HG03064 (cell line): ENCODE data around the gene CUZD1.

Source experiments
- ATAC-seq: cut with Tn5 transposase; IDR thresholded peaks from one replicate; pipeline ENCODE4 v1.9.1; 2021; ENCODE audit warnings: low read depth; ENCODE audit not compliant: unreplicated experiment

Gene CUZD1

DNA sequence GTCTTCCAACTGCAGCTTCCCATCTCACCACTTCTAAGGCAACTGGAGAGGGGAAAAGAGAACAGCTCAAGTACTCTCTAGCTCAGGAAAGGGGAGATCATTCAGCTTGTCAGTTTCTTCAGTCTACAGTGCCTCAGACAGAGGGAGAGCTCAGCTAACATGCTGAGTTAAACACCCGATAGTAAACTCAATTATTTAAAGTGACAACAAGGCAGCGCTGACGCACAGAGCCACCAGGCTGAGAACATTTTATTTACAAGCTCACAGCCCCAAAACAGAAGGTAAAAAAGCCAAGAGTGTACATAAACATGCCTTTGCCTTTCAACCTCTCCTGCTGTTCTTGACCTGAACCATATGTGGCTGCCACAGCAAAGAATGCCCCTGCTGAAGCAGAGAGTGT, 10.1 kb upstream of the CUZD1 start:
- ATAC-seq, result no peak

- ATAC-seq, result no peak
Measured at GRCh38 chr10:122854648-122855047, 9.0 kb upstream of the CUZD1 start.

- no peak for ATAC-seq
Measured at GRCh38 chr10:122853665-122854313, 8.1 kb upstream of the CUZD1 start.

DNA sequence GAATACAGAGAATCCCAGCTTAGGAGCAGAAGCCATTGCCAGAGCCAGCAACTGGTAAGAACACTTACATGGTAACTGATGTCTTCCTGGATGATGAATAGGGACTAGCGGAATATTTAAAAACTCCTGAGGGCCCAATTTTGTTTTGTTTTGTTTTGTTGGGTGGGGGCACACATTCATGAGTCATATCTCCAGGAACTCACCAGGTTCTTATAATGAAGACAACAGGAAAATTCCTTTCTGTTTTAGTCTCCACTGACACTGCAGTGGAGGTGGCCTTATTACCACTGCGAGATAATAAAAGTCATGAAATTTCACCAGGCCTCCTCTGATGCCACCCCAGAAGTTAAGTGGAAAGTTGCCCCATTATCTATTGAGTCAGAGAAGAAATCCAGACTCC, 6.6 kb upstream of the CUZD1 start:
- ATAC-seq, result no peak

GRCh38 chr10:122850705-122851640, 5.3 kb upstream of the CUZD1 start:
- no peak for ATAC-seq

- ATAC-seq, result no peak
Measured at GRCh38 chr10:122849900-122850605, 4.4 kb upstream of the CUZD1 start.

DNA sequence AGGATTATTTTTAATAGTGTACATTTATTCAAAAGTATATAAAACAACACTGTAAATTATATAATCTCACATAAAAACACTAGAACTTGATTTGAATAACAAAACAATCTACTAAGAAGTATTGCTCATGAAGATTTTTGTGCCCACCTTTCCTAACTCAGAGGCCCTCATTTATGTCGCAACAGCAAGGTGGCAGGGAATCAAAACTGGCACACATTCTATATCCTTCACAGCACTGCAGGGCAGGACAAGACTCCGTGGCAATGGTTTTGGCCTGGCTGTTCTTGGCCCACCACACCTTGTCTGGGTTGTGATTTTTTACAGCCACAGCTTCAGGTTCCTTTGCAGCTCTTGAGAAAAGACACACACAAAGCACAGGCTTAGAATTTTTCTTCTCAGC, 3.4 kb upstream of the CUZD1 start:
- no peak for ATAC-seq

DNA sequence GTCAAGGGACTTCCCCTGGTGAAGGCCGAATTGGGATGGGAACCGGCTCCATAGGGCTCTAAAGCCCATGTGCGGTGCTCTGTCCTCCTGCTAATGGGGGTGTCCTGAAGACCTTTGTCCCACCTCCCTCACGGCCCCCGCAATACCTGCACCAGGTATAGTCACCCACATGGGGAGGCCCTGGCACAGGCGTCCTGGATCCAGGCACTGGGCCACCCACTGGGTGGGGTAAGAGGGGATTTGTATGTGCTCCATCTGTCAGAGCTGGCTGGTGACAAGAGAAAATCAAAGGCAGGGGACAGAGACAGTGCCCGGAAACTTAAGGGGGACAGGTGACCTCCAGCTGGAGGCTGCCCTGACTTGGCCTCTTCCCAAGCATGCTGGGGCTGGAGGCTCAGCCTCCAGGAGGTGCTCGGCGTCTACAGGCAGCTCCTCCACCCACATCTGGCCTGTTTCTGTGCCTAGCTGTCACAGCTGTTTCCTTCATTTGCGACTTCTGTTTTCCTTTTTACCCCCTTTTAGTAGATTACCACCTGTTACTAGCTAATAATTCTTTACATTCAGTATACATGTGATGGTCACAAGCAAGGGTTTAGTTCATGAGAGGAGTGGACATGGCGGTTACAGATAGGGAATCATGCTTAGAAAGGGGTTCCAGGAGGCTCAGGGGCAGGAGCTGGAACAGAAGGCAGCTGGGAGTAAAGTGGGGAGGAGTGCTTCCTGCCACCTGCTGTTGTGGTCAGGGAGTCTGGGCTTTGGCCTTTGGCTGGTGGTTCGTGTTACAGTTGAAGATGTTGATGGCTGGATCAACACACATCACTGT, 2.3 kb upstream of the CUZD1 start:
- no peak for ATAC-seq

DNA sequence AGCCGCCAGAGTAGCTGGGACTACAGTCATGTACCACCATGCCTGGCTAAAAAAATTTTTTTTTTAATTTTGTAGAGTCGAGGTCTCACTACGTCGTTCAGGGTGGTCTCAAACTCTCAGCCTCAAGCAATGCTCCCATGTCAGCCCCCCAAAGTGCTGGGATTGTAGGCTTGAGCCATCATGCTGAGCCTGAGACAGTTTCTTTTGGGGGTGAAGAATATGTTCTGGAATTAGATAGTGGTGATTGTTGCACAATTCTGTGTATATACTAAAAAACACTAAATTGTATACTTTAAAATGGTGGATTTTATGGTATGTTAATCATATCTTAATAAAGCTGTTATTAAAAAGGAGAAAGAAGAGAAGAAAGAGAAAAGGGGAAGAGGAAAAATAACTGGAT, 1.5 kb downstream of the CUZD1 start:
- ATAC-seq, result no peak

GRCh38 chr10:122841569-122841968, 4.1 kb downstream of the CUZD1 start:
- no peak for ATAC-seq

- no peak for ATAC-seq
Measured at GRCh38 chr10:122839505-122839904, 6.2 kb downstream of the CUZD1 start.

DNA sequence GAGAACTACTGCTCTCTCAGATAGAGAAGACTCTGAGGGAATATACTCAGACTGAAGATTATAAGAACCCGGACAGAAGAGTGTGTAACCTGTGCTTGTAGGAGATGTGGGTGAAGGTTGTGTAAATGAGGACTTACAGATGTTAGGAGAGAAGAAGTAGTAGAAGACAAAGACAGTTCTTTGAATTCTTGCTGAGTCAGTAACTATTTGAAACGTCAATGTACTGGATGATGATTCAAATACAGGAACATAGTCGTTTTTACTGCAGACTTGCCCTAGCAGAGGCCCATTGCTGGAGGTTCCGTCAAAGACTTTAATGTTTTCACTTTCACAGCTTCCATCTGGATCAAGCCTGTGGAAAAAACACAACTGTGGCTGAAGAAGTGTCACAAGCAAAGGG, 6.8 kb downstream of the CUZD1 start:
- ATAC-seq, result no peak

DNA sequence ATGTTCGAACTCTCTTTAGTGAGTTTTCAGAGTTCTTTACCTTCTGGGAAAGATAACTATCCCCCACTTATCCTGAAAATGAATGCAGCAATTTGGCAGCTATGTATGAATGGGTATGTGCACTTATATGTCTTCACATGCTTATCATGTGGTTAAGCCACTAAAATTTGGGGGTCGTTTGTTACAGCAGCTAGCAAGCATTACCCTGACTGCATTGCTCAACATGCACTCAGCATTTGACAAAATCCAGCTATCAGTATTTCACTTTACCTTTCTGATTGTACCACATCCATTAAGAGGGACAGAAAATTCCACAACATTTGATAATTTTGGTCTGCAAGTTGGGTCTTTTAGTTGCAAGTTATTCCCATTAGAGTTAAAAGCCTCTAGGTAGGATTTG, 9.7 kb downstream of the CUZD1 start:
- ATAC-seq, result no peak

DNA sequence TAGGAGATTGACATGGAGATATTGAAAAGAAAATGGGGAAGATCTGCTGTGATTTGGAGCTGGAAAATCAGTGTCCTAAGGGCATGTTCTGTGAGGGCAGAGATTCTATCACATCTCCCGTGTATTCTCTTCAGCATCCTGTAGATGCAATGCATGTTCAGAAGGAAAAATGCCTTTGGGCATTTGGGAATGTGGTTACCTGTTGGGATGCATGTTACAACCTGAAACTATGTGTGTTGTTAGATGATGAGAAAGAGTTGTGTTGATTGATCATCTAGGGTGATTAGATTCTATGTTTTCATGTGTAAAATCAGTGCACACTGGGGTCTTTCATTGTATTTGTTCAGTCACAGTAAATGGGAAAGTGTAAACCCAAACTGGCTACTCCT, 14.7 kb downstream of the CUZD1 start:
- ATAC-seq, result no peak

DNA sequence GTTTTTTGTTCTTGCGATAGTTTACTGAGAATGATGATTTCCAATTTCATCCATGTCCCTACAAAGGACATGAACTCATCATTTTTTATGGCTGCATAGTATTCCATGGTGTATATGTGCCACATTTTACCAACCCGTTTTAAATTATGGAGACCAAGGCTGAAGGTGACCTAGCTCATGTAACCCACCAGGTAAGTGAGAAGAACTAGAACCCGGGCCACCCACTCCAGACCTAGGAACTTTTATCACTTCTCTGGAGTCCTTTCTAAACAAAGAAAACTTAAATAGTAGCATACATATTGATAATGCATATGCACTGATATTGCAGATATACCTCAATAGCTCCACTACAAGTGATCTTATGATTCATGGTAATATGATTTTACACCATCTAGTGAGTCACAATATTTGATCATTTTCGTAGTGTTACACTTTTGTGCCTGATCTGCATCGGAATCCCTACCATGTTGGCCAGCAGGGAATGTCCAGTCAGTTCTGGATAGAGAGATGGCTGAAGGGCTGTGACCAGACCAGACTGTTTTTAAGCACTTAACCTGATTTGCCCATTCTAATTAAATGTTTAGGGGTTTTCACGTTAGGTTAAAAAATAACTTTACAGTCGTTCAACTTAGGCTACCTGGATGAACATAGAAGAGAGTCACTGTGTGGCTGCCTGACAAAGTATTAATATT, 15.2 kb downstream of the CUZD1 start:
- no peak for ATAC-seq

GRCh38 chr10:122829454-122829853, 16.2 kb downstream of the CUZD1 start:
- ATAC-seq, result no peak

DNA sequence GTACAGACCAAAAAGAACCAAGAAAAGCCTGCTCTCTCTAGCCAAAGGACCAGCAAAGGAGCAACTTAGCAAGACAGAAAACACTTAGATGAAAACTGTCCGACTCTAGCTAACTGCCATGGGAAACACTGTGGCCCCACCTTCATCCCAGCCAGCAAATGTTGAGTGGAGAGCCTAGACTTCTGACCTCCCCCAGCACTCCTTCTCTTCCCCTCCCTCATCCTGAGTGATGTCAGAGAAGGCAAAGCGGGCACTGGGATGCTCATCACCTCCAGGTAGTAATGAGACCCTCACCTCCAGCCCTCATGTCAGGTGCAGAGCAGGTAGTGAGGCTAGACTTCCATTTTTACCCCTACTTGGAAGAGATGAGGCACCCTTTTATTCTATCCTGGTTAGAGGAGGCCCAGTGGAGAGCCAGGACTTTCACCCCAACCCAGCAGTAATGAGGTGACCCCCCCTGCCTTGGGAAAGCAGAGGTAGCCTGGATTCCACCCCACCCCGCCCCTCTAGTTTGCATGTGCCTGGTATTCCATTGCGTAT, 16.9 kb downstream of the CUZD1 start:
- no peak for ATAC-seq

DNA sequence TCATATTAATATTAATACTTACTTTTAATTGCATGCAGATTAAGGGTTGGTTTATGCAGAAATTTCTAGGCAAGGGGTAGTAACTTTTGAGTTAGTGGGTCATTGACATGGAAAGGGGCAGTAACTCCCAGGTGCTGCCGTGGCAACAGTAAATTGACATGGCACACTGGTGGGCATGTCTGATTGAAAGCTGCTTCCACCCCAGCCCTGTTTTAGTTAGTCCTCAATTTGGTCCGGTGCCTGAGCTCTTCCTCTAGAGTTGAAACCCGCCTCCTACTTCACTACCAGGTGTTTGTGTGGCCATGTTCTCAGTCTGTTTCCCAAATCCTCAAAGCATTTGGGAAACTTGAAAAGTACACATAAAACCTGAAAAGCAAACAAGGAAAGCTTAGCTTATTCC, 18.4 kb downstream of the CUZD1 start:
- no peak for ATAC-seq

GRCh38 chr10:122822973-122823690, 22.5 kb downstream of the CUZD1 start:
- no peak for ATAC-seq
